ENCODE data around the gene PPOX. TPM values are rescaled to one million over a fixed set of nuclear protein-coding genes. Genes with fewer than 3 reads are reported as not detected.

PPOX gene
- 50.9 and 56.5 TPM in 2 replicates for total RNA-seq
- long read RNA-seq, transcript PPOX-202 (13 exons, 1,740 nt) = major isoform, 9 of 59 reads
- long read RNA-seq, partial matches to known transcripts = 6 of 59 reads
- long read RNA-seq, other reads (novel, unspliced or antisense) = 41 of 59 reads

DNA sequence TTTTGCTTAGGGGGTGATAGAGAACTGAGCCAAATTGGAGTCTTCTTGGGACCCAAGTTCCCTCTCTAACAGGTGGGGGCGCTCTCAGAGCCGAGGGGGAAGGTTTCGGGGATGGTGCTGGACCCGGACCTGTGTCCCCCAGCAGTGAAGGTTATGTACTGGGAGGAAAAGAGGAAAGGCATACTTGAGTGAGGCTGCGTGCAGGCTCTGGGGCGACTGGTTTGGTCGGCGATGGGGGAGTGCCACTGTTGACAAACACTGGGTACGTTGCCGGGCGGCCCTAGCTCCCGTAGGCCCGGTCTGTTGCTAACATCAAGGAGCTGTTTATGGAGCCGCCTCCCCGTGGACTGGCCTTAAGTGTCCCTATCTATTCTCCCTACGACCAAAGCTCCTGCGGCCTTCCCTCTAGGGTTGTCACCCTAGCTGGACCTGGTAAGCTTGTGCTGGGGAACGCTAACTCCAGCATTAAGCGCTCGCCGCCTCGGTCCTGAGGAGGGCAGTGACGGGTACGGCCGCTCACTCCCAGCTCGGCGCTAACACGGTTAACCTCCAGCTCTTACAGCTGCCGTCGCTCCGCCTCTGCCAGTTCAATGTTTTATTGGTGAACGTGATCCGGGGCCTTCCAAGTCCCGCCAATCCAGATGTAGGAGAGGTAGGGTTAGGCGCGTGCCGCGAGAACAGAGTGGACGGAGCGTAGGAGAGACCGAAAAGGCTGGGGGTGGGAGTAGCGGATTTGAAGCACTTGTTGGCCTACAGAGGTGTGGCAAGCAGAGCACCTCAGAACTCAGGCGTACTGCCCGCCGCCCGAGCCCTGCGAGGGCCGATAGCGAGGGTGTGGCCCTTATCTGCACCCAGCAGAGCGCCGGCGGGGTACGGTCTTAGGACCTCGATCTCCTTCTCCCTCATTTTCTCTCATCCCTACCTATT is at the start of gene PPOX:
Gene PPOX, plus strand, starts transcription at position 685 of the 927 bp plus-strand sequence. CDS start 422 bp downstream, outside the sequence.
- Mint-ChIP-seq H3K4me3 (ENCODE audit: low read depth) (peak within 1 kb of the TSS; percentile 87), H3K36me3 (ENCODE audit: insufficient read depth) (peaks cover 30% of the 10 kb centered on the region), H3K27me3 (no peaks in the 10 kb centered on the region), H3K4me1 (ENCODE audit: low read depth) (peaks cover 17% of the 10 kb centered on the region), H3K9me3 (ENCODE audit: low read depth) (no peaks in the 10 kb centered on the region), H3K27ac (peak within 1 kb of the TSS; percentile 95)
- peak; percentile 81 for DNase-seq (ENCODE audit: low spot score, unreplicated experiment)
- TF ChIP-seq, protein P1, sequence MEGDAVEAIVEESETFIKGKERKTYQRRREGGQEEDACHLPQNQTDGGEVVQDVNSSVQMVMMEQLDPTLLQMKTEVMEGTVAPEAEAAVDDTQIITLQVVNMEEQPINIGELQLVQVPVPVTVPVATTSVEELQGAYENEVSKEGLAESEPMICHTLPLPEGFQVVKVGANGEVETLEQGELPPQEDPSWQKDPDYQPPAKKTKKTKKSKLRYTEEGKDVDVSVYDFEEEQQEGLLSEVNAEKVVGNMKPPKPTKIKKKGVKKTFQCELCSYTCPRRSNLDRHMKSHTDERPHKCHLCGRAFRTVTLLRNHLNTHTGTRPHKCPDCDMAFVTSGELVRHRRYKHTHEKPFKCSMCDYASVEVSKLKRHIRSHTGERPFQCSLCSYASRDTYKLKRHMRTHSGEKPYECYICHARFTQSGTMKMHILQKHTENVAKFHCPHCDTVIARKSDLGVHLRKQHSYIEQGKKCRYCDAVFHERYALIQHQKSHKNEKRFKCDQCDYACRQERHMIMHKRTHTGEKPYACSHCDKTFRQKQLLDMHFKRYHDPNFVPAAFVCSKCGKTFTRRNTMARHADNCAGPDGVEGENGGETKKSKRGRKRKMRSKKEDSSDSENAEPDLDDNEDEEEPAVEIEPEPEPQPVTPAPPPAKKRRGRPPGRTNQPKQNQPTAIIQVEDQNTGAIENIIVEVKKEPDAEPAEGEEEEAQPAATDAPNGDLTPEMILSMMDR (IDR thresholded peaks at IDR 0.05; ENCODE audit: unreplicated experiment) = peak; percentile 49

DNA sequence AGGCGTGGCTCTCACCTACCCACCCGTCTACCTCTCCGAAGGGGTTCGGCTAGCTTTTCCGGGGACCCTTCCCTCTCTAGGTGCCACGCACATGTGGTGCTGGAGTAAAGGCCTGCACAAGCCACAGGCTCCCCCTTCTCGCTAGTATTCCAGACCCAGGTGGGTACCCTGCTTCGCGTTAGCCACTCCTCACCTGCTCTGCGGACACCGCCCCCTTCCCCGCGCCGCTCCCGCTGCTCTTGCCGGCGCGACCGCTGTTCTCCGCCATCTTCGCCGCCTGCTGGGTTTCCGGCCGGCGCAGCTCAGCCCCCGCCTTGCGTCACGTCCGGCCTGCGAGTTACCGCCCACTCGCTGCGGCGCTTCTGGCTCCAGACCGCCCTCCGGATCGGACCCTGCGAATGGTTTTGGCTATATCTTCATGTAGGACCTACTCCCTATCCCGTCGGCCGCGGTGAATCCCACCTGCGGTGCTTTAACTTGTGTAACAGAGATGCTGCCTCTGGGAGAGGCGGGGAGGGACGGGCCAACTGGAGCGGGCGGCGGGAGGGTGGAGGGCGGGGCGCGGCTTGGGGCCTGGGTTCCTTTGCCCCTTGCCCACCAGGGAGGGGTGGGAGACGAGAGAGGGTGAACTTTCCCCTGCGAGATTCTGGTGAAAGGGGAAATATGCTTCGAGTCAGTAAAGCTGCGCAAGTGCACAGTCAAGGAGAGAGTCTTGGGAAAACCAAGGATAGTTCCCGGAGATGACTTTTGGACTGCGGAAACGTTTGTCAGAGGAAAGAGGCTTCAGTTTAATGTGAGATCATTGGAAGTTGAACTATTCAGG is 48.3 kb upstream of the PPOX start, which contains the start of the genes NIT1 and PFDN2:
Gene NIT1, plus strand, starts transcription at position 347 of the 823 bp plus-strand sequence. Its CDS starts 72 bp downstream, at position 419.
Gene PFDN2, minus strand, starts transcription at position 279 of the 823 bp plus-strand sequence. Its CDS starts 11 bp downstream, at position 268.
- Mint-ChIP-seq H3K27me3 (no peaks in the 10 kb centered on the region), H3K4me1 (ENCODE audit: low read depth) (peaks cover 24% of the 10 kb centered on the region), H3K4me3 (ENCODE audit: low read depth) (peak within 1 kb of the TSS; percentile 95), H3K9me3 (ENCODE audit: low read depth) (no peaks in the 10 kb centered on the region), H3K27ac (peak within 1 kb of the TSS; percentile 97), H3K36me3 (ENCODE audit: insufficient read depth) (peaks cover 12% of the 10 kb centered on the region)
- TF ChIP-seq, protein P1 (IDR thresholded peaks at IDR 0.05; ENCODE audit: unreplicated experiment) = no peak
- DNase-seq (ENCODE audit: low spot score, unreplicated experiment) = peak; percentile 82

- TF ChIP-seq, protein P1 (IDR thresholded peaks at IDR 0.05; ENCODE audit: unreplicated experiment) = peak; percentile 40
- peak overlapping the region; percentile 95 for H3K4me3 Mint-ChIP-seq (ENCODE audit: low read depth)
- H3K27me3 Mint-ChIP-seq = no peaks in the 10 kb centered on the region
- DNase-seq (ENCODE audit: low spot score, unreplicated experiment) = no peak
- peak overlapping the region; percentile 97 for H3K27ac Mint-ChIP-seq
- H3K4me1 Mint-ChIP-seq (ENCODE audit: low read depth) = peaks cover 24% of the 10 kb centered on the region
- H3K9me3 Mint-ChIP-seq (ENCODE audit: low read depth) = no peaks in the 10 kb centered on the region
- H3K36me3 Mint-ChIP-seq (ENCODE audit: insufficient read depth) = peaks cover 20% of the 10 kb centered on the region
These were observed 46.9 kb upstream of the PPOX start for GRCh38 chr1:161119092-161119903.

DNA sequence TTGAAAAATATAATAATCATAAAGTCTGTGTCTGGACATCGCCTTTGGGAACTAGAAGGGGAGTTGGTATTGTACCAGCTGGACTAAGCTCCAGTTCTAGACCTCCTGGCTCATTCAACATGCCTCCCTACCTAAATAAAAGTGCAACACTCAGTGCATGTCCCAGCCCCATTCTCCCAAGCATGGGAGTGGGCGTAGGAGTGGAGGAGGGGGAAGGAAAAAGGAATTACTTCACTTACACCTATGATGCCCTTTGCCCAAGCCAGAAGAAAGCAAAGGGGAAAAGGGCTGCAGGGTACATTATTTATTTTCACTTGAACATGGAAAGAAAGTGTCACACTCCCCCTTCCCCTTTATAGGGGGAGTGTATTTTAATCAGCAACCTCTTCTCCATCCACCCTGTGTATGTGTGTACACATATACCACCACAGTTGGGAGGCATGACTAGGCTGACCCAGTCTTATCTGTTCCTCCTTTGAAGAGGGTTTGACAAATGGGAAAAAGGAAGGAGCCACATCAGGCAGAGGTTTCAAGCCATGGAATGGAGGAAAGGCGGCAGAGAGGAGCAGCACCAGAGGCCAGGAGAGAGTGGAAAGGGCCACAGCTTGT is 45.1 kb upstream of the PPOX start:
- Mint-ChIP-seq H3K27me3 (no peaks in the 10 kb centered on the region), H3K36me3 (ENCODE audit: insufficient read depth) (peaks cover 25% of the 10 kb centered on the region), H3K27ac (peak overlapping the region; percentile 13), H3K9me3 (ENCODE audit: low read depth) (no peaks in the 10 kb centered on the region), H3K4me3 (ENCODE audit: low read depth) (no peak overlapping the region), H3K4me1 (ENCODE audit: low read depth) (peaks cover 24% of the 10 kb centered on the region)
- DNase-seq (ENCODE audit: low spot score, unreplicated experiment) = no peak
- TF ChIP-seq, protein P1 (IDR thresholded peaks at IDR 0.05; ENCODE audit: unreplicated experiment) = no peak

Measured in progenitor cell of endocrine pancreas (in vitro differentiated cells).